ENCODE measurements around the gene PRR15L.
"Not testable (repeated sequence)": the region's sequence is repeated elsewhere in the genome, so short reads cannot be mapped to it uniquely, and the experiment has no call there.

Gene PRR15L, protein sequence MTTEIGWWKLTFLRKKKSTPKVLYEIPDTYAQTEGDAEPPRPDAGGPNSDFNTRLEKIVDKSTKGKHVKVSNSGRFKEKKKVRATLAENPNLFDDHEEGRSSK

GRCh38 chr17:47957591-47958490 is at the start of gene PRR15L:
Gene PRR15L, minus strand, starts transcription at chr17:47957883. Its CDS starts 4,649 bp downstream, at chr17:47953234.
- no peak for DNase-seq (ENCODE audit: low read depth in 3 of 3)

GRCh38 chr17:48006936-48007709 is 49.4 kb upstream of the PRR15L start:
- DNase-seq (ENCODE audit: low read depth in 3 of 3) = no peak

DNA sequence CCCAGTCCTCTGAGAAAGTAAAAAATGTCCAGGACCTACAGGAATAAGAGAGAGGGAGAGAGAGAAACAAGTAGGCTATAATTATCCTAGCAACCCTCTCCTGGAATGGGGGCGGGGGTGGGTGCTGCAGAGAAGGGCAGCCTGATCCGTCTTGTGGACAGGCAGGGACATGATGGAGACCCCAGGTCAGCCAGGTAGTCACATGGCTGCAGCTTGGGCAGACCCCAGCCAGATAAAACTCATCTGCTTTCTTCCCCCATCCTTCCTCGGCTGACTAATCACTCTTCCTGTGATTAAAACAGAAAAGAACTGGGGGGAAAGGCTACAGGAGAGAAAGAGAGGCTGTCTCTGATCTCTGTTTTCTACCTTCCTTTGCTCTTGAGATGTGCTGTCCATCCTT is 47.3 kb upstream of the PRR15L start:
- DNase-seq (ENCODE audit: low read depth in 3 of 3) = no peak

DNA sequence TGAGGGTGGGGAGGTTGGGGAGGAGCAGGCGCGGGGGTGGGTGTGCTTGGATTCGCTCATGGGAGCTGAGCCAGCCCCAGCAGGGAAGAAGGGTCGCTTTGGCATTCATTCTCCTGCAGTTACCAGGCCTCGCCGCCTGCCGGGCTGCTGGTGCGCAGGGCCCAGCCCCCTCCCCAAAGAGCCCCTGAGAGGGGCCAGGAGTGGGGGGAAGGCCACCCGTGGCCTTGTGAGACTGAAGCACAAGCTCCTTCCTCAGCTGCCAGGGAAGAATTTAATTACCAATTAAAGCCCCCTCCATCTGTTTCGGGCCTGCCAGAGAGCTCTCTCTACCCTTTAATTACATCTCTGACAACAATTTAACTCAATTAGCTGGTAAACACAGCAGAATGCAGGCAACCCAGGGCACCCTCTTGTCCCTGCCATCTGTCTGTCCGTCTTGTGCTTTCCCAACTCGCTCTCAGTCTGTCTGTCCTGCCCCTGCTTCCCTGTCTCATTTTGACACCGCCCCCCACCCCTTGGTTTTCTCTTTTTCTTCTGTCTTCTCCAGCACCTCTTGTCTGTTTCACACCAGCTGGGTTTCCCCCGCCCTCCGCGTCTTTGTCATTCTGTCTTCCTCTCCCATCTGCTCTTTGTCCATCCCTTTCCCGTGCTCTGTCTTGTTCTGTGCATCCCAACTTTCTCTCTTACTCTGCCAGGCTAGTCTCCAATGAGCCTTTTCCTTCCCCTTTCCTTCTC is 45.9 kb upstream of the PRR15L start:
- DNase-seq (ENCODE audit: low read depth in 3 of 3) = no peak

DNA sequence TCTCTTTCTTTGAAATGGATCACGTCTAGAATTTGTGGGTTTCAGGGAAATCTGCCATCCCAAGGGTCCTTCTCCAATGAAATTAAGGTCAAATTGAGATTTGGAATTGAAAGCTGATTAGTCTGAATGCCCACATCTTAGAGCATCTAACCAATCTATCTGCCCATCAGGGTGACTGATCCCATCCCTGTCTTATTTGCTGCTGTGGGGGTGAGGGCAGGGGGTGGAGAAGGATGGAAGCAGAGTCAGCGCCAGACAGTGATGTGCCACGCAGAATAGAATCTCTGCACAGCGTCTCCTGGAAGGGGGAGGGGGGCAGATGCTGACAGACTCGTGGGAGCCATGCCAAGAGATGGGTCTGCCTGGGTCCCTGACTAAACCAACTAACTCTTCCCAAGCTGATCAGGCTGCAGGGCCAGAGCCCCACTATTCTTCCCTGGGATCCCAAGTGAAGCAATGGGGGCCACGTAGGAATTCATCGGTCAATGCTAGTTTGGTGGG is 45.3 kb upstream of the PRR15L start:
- no peak for DNase-seq (ENCODE audit: low read depth in 3 of 3)

DNA sequence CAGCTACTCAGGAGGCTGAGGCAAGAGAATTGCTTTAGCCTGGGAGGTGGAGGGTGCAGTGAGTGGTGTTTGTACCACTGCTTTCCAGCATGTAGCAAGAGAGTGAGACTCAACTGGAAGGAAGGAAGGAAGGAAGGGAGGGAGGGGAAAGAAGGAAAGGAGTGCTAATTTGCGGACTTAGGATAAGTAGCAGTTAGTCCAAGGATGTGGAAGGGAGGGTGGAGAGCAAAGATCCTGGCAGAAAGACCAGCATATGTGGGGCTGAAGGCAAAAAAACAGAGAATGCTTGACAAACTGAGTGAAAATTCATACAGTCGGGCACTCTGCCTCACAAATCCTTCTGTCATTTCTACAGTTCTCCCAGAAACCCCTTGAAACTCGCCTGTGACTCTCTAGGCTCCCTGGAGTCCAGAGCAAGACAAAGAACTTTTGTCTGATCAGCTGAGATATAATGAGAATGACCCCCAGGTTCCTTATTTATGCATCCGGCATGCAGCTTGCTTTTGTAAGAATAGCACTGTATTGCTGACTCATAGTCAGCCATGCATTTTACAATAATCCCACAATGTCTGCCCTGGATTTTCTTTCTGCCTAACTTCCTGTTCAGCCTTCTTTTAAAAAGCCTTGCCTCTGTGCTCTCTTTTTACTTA is 44.7 kb upstream of the PRR15L start:
- DNase-seq (ENCODE audit: low read depth in 3 of 3) = no peak

- not testable (repeated sequence) for DNase-seq (ENCODE audit: low read depth in 3 of 3)
Observed at GRCh38 chr17:48001657-48002056, 44.0 kb upstream of the PRR15L start.

- no peak for DNase-seq (ENCODE audit: low read depth in 3 of 3)
Observed at GRCh38 chr17:48001197-48001596, 43.5 kb upstream of the PRR15L start.

- DNase-seq (ENCODE audit: low read depth in 3 of 3) = no peak
Observed at GRCh38 chr17:47999582-47999981, 41.9 kb upstream of the PRR15L start.

GRCh38 chr17:47998044-47998443 is 40.4 kb upstream of the PRR15L start:
- DNase-seq (ENCODE audit: low read depth in 3 of 3) = no peak

- no peak for DNase-seq (ENCODE audit: low read depth in 3 of 3)
Observed at GRCh38 chr17:47997586-47997985, 39.9 kb upstream of the PRR15L start.

- DNase-seq (ENCODE audit: low read depth in 3 of 3) = no peak
Observed at GRCh38 chr17:47996201-47996600, 38.5 kb upstream of the PRR15L start.

GRCh38 chr17:47995241-47995935 is 37.7 kb upstream of the PRR15L start:
- no peak for DNase-seq (ENCODE audit: low read depth in 3 of 3)

DNA sequence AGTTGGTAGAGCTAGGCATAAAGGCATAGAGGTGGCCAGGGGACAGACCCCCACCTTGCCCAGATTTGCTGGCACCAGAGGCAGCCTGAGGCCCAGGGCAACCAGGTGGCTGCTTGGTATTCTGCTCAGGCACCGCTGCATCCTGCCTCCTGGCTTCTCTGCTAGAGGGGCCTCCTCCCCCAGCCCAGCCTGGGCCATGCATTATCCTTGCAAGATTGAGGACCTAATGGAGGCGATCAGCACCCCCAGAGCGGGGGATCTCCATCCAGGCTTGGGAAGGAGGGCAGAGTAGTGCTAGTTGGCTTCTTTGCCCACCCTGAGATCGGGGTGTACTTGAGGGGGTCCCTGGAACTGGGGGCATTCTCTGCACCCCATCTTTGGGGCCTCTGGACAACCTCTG is 37.0 kb upstream of the PRR15L start:
- DNase-seq (ENCODE audit: low read depth in 3 of 3) = no peak

DNA sequence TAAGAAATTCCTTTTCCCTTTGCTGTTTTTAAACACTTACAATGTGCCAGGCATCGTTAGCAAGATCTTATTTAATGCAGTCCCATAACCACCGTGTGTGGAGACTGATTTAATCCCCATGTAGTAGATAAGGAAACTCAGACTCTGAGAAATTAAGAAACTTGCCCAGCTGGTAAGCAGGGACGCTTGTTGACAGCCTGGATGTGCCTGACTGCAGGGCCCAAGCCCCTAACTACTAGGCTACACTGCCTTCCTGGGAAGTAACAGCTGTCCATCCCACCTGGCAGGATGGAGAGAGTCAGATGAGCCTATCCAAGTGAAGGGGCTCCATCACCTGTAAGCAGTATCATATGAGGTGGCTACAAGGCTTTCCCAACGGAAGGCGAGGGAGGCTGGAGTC is 36.3 kb upstream of the PRR15L start:
- DNase-seq (ENCODE audit: low read depth in 3 of 3) = no peak

- DNase-seq (ENCODE audit: low read depth in 3 of 3) = no peak
Observed at GRCh38 chr17:47993031-47993564, 35.4 kb upstream of the PRR15L start.

DNA sequence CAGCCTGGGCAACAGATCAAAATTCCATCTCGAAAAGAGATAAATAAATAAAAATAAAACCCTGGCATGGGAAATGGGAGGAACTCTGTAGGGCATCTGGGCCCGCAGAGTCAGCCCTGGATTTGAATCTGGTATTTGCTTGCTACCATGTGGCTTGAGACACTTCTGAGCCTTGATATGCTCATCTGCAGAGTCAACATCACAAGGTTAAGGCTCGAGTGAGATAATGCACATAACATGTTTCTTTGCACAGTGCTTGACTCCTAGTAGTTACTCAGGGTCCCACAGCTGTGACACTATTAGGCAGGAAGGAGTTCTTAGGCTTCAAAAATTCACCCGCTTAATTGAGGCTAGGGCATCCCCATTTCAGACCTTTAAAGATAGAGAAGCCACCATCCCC is 34.5 kb upstream of the PRR15L start:
- DNase-seq (ENCODE audit: low read depth in 3 of 3) = no peak

DNA sequence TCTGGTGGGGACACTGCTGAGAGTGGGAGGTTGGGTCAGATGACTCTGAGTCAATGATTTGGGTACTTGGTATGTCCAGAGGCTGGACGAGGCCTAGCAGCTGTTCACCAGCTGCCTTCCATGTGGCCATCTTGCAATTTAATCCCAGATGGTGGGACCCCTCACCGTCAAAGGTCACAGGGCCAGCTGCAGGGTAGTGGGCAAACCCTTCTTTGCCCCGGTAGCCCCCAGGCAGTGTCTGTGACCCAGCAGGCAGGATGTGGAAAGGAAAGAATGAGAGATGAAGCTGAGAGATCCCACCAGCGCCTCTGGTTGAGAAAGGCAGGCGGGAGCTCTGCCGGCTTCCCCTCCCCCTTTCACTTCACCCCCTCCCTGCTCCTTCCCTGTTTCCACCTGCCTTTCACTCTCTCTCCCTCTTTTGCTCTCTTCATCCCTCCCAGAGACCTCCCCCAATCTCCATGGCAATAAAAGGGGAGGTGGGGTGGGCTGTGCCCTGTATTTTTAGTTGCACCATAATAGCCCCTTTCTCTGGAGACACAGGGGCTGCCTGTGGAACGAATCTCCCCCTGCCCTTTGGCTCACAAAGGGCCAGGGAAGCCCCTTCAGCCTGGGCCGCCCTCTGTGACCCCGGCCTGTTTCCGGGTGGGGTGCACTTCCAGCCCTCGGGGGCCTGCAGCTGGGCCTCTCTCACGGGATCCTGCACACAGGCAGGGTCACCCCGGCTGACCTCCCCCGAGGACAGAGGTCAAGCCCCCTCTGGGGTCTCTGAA is 33.5 kb upstream of the PRR15L start:
- no peak for DNase-seq (ENCODE audit: low read depth in 3 of 3)

GRCh38 chr17:47989700-47990099 is 32.0 kb upstream of the PRR15L start:
- DNase-seq (ENCODE audit: low read depth in 3 of 3) = no peak

DNA sequence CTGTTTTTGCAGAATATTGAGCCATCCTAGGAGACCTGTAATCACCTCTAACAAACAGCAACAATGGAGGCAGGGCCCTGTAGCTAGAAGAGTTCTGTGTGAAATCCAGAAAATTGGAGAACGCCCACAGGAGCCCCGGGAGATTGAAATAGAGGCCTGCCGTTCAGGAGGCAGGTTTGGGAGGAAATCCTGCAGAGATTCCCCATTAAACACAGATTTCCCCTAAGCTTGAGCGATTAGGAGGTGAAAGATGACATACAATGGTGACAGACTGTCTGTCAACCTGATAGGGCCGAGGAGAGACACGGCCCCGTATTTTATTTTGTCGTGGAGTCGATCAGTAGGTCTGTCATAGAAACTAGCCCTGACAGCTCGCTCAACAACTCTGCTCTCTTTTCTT is 31.5 kb upstream of the PRR15L start:
- no peak for DNase-seq (ENCODE audit: low read depth in 3 of 3)

Measured in stimulated activated CD4-positive, alpha-beta T cell treated with anti-CD3 and anti-CD28 coated beads, TNF-alpha, amount 100 ng/mL, for 48 hours (primary cell).